Neural progenitor cell (in vitro differentiated cells): ENCODE data around the gene NUP50.

Experiments used
- CTCF ChIP-seq: fragments of 200-600 bp; sonication (generic); IDR thresholded peaks from 2 replicates; pipeline ENCODE4 v1.5.1; 2017; ENCODE audit warnings: antibody characterized with exemption, mild to moderate bottlenecking
- EZH2 ChIP-seq: fragments of 200-600 bp; sonication (generic); IDR thresholded peaks from 2 replicates; pipeline ENCODE4 v1.6.1; 2017; ENCODE audit warnings: antibody characterized with exemption, mild to moderate bottlenecking, moderate library complexity

- TF ChIP-seq CTCF (no peak), EZH2 (no peak)
Measured at GRCh38 chr22:45149671-45150070, 14.1 kb upstream of the NUP50 start.
